Adrenal gland (tissue), 5 donors: ENCODE results near the gene HDAC1.
"Not testable (repeated sequence)": the region's sequence is repeated elsewhere in the genome, so short reads cannot be mapped to it uniquely, and the experiment has no call there.

Experiments
- POLR2A ChIP-seq, 2 donors: fragments of 450-650 bp; IDR thresholded peaks; one replicate each; pipeline ENCODE4 v1.6.1; 2017; ENCODE audit warnings: antibody characterized with exemption in 2 of 2, mild to moderate bottlenecking in 2 of 2, moderate library complexity in 1 of 2
- TF ChIP-seq, protein P1 (sequence below), 6 experiments: fragments of 450-650 bp in 4 of 6; fragments of 200-600 bp in 2 of 6; sonication (generic) in 1 of 6; IDR thresholded peaks; 1 replicate in 5 of 6; 2 replicates in 1 of 6; pipeline versions ENCODE4 v1.5.1 to v1.8.0; 2016 to 2021; ENCODE audit warnings: antibody characterized with exemption in 6 of 6, mild to moderate bottlenecking in 2 of 6, moderate library complexity in 1 of 6
- donor health status: DM: no; HTN: no; CAD: no.

DNA sequence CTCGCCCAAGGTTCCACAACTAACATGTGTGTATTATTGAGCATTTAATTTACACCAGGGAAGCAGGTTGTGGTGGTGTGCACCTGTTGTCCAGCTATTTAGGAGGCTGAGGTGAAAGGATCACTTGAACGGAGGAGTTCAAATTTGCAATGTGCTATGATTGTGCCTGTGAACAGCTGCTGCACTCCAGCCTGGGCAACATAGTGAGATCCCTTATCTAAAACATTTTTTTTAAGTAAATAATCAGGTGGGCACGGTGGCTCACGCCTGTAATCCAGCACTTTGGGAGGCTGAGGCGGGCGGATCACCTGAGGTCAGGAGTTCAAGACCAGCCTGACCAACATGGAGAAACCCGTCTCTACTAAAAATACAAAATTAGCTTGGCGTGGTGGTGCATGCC is 7.1 kb upstream of the HDAC1 start:
- TF ChIP-seq, protein P1, sequence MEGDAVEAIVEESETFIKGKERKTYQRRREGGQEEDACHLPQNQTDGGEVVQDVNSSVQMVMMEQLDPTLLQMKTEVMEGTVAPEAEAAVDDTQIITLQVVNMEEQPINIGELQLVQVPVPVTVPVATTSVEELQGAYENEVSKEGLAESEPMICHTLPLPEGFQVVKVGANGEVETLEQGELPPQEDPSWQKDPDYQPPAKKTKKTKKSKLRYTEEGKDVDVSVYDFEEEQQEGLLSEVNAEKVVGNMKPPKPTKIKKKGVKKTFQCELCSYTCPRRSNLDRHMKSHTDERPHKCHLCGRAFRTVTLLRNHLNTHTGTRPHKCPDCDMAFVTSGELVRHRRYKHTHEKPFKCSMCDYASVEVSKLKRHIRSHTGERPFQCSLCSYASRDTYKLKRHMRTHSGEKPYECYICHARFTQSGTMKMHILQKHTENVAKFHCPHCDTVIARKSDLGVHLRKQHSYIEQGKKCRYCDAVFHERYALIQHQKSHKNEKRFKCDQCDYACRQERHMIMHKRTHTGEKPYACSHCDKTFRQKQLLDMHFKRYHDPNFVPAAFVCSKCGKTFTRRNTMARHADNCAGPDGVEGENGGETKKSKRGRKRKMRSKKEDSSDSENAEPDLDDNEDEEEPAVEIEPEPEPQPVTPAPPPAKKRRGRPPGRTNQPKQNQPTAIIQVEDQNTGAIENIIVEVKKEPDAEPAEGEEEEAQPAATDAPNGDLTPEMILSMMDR (IDR thresholded peaks at IDR 0.05): not testable (repeated sequence)
- TF ChIP-seq POLR2A (IDR thresholded peaks at IDR 0.05): not testable (repeated sequence)
